ENCODE measurements around the gene IGFBP6. TPM values are rescaled to one million over a fixed set of nuclear protein-coding genes. Genes with fewer than 3 reads are reported as not detected.

Gene IGFBP6
- total RNA-seq, 3 donors from 2014 or later = 169 to 708 (median 284) TPM

DNA sequence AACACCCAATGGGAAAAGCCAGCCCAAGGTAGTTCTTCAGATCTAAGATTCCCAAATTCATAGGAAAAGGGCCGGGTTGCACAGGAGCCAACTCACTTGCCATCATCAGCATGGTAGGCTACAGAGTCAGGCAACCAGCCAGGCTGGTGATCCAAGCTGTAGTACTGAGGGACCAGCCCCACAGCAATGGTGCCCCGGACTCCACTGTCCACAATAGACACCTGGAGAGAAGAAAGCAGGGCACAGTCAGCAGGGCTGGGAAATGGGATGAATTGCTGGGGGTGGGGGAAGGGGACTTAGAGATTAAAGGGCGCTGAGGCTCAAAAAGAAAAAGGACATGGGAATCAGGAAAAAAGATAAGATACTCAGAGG is 22.5 kb upstream of the IGFBP6 start:
- intact Hi-C loops (cut with DNase I; ENCODE audit: low total_unique reads) = no loop called here
- TF ChIP-seq POLR2A (IDR thresholded peaks at IDR 0.05) = no peak
- TF ChIP-seq POLR2AphosphoS5 (IDR thresholded peaks at IDR 0.05) = no peak
- TF ChIP-seq, protein P1, sequence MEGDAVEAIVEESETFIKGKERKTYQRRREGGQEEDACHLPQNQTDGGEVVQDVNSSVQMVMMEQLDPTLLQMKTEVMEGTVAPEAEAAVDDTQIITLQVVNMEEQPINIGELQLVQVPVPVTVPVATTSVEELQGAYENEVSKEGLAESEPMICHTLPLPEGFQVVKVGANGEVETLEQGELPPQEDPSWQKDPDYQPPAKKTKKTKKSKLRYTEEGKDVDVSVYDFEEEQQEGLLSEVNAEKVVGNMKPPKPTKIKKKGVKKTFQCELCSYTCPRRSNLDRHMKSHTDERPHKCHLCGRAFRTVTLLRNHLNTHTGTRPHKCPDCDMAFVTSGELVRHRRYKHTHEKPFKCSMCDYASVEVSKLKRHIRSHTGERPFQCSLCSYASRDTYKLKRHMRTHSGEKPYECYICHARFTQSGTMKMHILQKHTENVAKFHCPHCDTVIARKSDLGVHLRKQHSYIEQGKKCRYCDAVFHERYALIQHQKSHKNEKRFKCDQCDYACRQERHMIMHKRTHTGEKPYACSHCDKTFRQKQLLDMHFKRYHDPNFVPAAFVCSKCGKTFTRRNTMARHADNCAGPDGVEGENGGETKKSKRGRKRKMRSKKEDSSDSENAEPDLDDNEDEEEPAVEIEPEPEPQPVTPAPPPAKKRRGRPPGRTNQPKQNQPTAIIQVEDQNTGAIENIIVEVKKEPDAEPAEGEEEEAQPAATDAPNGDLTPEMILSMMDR (IDR thresholded peaks at IDR 0.05) = no peak
- no peaks in the 10 kb centered on the region for H3K27me3 ChIP-seq
- peak overlapping the region in 1 of 2 donors; percentile 73 for H3K27ac ChIP-seq
- H3K36me3 ChIP-seq = no peaks in the 10 kb centered on the region
- no peak for DNase-seq (ENCODE audit: low spot score in 2 of 2)
- no peaks in the 10 kb centered on the region for H3K9me3 ChIP-seq
- H3K4me1 ChIP-seq = peaks cover 0 to 7% of the 10 kb centered on the region in 2 donors
- H3K4me3 ChIP-seq = no peak overlapping the region

DNA sequence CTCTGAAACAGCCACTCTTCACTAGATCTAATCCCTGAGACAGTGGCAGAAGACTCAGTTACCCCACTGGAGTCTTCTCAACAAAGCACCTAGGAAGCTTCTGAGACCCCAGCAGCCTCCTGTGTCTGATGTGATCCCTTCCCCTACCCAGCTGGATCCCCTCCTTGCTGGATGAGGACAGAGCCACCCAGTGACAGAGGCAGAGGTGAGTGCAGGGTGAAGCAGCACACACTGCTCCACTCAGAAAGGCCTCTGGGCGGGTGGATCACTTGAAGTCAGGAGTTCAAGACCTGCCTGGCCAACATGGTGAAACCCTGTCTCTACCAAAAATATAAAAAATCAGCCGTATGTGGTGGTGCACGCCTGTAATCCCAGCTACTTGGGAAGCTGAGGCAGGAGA is 21.0 kb upstream of the IGFBP6 start:
- H3K9me3 ChIP-seq = no peaks in the 10 kb centered on the region
- H3K27ac ChIP-seq = peak overlapping the region; percentile 8 to 51
- H3K4me1 ChIP-seq = peaks cover 0 to 7% of the 10 kb centered on the region in 2 donors
- no peak for TF ChIP-seq POLR2A (IDR thresholded peaks at IDR 0.05)
- TF ChIP-seq, protein P1 (IDR thresholded peaks at IDR 0.05) = no peak
- no peak for TF ChIP-seq POLR2AphosphoS5 (IDR thresholded peaks at IDR 0.05)
- no peak for DNase-seq (ENCODE audit: low spot score in 2 of 2)
- intact Hi-C loops (cut with DNase I; ENCODE audit: low total_unique reads) = no loop called here
- no peaks in the 10 kb centered on the region for H3K27me3 ChIP-seq
- no peaks in the 10 kb centered on the region for H3K36me3 ChIP-seq
- no peak overlapping the region for H3K4me3 ChIP-seq

DNA sequence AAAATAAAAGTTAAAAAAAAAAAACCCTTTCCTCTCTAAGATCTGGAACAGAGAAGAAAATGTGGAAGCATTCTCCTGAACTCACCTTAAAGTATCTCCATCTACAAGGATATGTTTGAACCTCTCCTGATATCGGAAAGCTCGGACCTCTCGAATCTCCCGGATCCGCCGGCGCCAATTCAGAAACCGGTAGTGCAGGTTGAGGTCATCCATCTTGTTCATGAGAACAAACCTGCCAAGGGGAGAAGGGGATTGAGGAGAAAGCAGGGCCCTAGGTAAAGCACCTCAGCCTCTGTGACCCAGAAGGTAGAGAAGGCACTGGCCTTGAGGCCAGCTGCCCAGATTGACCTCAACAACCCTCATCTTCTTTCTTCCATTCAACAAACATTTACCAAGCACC is 20.4 kb upstream of the IGFBP6 start:
- Histone ChIP-seq H3K4me3 (no peak overlapping the region), H3K4me1 (peaks cover 0 to 7% of the 10 kb centered on the region in 2 donors), H3K9me3 (no peaks in the 10 kb centered on the region), H3K27ac (no peak overlapping the region), H3K27me3 (no peaks in the 10 kb centered on the region), H3K36me3 (no peaks in the 10 kb centered on the region)
- TF ChIP-seq POLR2A (IDR thresholded peaks at IDR 0.05) (no peak), POLR2AphosphoS5 (IDR thresholded peaks at IDR 0.05) (no peak)
- TF ChIP-seq, protein P1 (IDR thresholded peaks at IDR 0.05) = no peak
- intact Hi-C loops (cut with DNase I; ENCODE audit: low total_unique reads) = no loop called here
- no peak for DNase-seq (ENCODE audit: low spot score in 2 of 2)

DNA sequence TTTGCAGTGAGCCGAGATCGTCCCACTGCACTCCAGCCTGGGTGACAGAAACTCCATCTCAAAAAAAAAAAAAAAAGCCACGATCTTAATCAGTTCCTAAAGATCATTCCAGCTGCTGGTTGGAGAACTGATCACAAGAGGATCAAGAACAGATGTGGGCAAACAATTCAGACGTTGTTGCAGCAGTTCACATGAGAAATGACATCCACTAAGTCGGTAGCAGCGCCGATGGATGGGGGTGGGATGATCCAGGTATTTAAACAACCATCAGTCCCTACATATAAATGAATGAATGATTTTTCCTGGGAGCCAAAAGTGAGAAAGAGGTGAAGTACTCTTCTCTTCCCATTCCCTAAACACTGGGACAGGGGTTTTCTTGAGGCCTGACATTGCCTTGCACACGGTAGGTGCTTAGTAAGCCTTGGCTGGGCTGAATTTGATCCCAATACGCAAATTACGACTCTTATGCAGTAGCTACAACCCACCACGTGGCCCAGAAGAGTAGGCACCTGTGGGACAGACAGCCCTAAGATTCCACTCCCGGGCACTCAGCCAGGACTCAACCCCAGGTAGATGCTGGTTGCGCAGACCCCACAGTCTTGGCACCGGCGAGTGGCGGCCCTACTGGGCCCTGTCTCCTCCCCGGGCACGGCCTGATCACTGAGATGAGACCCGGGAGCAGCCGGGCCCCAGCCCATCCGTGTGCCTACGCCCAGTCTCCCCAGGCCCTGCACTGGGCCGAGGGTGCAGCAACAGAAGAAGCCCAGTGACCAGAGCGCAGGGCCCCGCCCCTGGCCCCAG is 18.8 kb upstream of the IGFBP6 start:
- TF ChIP-seq POLR2AphosphoS5 (IDR thresholded peaks at IDR 0.05) (no peak), POLR2A (IDR thresholded peaks at IDR 0.05) (no peak)
- TF ChIP-seq, protein P1 (IDR thresholded peaks at IDR 0.05) = no peak
- Histone ChIP-seq H3K4me3 (peak overlapping the region; percentile 51 to 66 (median 63)), H3K27ac (peak overlapping the region; percentile 93 to 94), H3K36me3 (no peaks in the 10 kb centered on the region), H3K27me3 (no peaks in the 10 kb centered on the region), H3K9me3 (no peaks in the 10 kb centered on the region), H3K4me1 (peaks cover 0 to 7% of the 10 kb centered on the region in 2 donors)
- intact Hi-C loops (cut with DNase I; ENCODE audit: low total_unique reads) = no loop called here
- DNase-seq (ENCODE audit: low spot score in 2 of 2) = no peak

Data from breast epithelium (tissue), 4 donors.